Vagina (tissue), 2 donors: ENCODE data around the gene ENPP6.

ENCODE experiments used
- POLR2A ChIP-seq, 2 donors: fragments of 450-650 bp; IDR thresholded peaks; one replicate each; pipeline ENCODE4 v1.6.1; 2017; ENCODE audit warnings: antibody characterized with exemption in 2 of 2, mild to moderate bottlenecking in 2 of 2, moderate library complexity in 2 of 2
- POLR2AphosphoS5 ChIP-seq, 2 donors: sonication (generic); formaldehyde crosslinking; IDR thresholded peaks; one replicate each; pipeline ENCODE4 v1.9.0; 2017; ENCODE audit warnings: antibody characterized with exemption in 2 of 2, mild to moderate bottlenecking in 2 of 2, low read depth in 1 of 2; ENCODE audit not compliant: insufficient read depth in 1 of 2
- TF ChIP-seq, protein P1 (sequence below), 3 experiments: fragments of 450-650 bp in 2 of 3; fragments of 200-600 bp in 1 of 3; sonication (generic) in 1 of 3; IDR thresholded peaks; one replicate each; pipeline ENCODE4 v1.5.1; 2017 to 2019; ENCODE audit warnings: antibody characterized with exemption in 3 of 3, mild to moderate bottlenecking in 2 of 3, moderate library complexity in 2 of 3

DNA sequence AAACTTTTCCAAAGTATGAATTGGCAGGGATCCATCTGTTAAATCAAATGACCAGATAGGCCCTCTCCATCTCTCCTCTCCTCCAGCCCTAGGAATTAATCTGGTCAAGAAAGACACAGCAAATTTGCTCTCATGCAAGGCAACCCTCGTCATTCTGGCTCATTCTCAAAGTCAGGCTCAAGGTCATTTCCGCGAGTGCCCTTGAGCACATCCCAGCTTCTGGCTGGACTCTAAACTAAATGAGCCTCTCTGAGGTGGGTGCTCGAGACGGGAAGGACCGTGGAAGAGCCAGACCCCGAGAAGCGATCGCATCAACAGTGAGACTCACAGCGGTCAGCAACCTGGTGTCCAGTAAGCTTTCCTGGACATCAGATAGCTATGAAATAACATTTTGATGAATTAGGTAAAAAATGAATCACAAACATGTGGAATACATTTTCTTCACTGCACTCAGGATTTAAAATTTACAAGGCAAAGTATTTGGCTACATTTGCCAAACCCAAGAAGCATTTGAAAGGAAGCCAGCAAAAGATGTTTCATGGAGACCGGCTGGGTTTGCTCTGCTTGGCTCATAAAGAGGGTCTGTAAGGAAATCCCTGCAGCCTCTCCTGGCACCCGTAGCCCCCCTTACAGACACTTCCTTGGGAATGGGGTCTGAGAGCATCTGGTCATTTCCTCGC is 121.0 kb downstream of the ENPP6 start:
- TF ChIP-seq, protein P1, sequence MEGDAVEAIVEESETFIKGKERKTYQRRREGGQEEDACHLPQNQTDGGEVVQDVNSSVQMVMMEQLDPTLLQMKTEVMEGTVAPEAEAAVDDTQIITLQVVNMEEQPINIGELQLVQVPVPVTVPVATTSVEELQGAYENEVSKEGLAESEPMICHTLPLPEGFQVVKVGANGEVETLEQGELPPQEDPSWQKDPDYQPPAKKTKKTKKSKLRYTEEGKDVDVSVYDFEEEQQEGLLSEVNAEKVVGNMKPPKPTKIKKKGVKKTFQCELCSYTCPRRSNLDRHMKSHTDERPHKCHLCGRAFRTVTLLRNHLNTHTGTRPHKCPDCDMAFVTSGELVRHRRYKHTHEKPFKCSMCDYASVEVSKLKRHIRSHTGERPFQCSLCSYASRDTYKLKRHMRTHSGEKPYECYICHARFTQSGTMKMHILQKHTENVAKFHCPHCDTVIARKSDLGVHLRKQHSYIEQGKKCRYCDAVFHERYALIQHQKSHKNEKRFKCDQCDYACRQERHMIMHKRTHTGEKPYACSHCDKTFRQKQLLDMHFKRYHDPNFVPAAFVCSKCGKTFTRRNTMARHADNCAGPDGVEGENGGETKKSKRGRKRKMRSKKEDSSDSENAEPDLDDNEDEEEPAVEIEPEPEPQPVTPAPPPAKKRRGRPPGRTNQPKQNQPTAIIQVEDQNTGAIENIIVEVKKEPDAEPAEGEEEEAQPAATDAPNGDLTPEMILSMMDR (IDR thresholded peaks at IDR 0.05), result no peak
- TF ChIP-seq POLR2AphosphoS5 (IDR thresholded peaks at IDR 0.05; ENCODE audit: insufficient read depth in 1 of 2, low read depth in 1 of 2), result no peak
- no peak for TF ChIP-seq POLR2A (IDR thresholded peaks at IDR 0.05)
